K562 (cell line): Measurements from ENCODE around the gene ARHGEF16.

Experiments used
- BMI1 ChIP-seq: fragments of 150-350 bp; IDR thresholded peaks from 2 replicates; pipeline ENCODE4 v1.6.1; 2014; ENCODE audit warnings: low read length
- ETS1 ChIP-seq: conservative IDR thresholded peaks from 2 replicates; pipeline ENCODE4 v1.6.1; 2011; ENCODE audit warnings: low read depth, mild to moderate bottlenecking, low read length; ENCODE audit not compliant: control insufficient read depth
- ETV6 ChIP-seq, 3 experiments: fragments of 150-350 bp in 1 of 3; sonication (generic) in 1 of 3; formaldehyde crosslinking in 1 of 3; IDR thresholded peaks; 2 replicates each; pipeline versions ENCODE4 v1.6.1 to v1.8.0; 2014 to 2022; ENCODE audit warnings: borderline replicate concordance in 2 of 3, low read depth in 2 of 3, antibody characterized with exemption in 1 of 3, low read length in 1 of 3, mild to moderate bottlenecking in 1 of 3, missing genetic modification reagents in 1 of 3
- POLR2AphosphoS5 ChIP-seq: IDR thresholded peaks from 2 replicates; pipeline ENCODE4 v1.6.1; 2011; ENCODE audit warnings: mild to moderate bottlenecking, low read depth, low read length, moderate library complexity; ENCODE audit not compliant: control insufficient read depth, insufficient read depth
- RBM15 ChIP-seq: fragments of 200-400 bp; formaldehyde crosslinking; IDR thresholded peaks from 2 replicates; pipeline ENCODE4 v1.6.1; 2018; ENCODE audit warnings: mild to moderate bottlenecking, low read length, moderate library complexity; ENCODE audit not compliant: insufficient read depth
- TAF7 ChIP-seq: fragments of 450-650 bp; IDR thresholded peaks from 2 replicates; pipeline ENCODE4 v1.6.1; 2016; ENCODE audit warnings: missing genetic modification characterization, missing compliant biosample characterization

- no peak for TF ChIP-seq ETS1
- no peak for TF ChIP-seq ETV6 (IDR thresholded peaks at IDR 0.05; ENCODE audit: borderline replicate concordance in 1 of 2, low read depth in 2 of 2, low read length in 1 of 2)
- TF ChIP-seq ETV6 (CRISPR knock-in tag; IDR thresholded peaks at IDR 0.05; ENCODE audit: borderline replicate concordance), result no peak
- TF ChIP-seq POLR2AphosphoS5, result no peak
- TF ChIP-seq TAF7, result no peak
- no peak for TF ChIP-seq BMI1
- TF ChIP-seq RBM15, result no peak
Measured at GRCh38 chr1:3521426-3521825, 67.0 kb downstream of the ARHGEF16 start.
